HL-60 (cell line): ENCODE measurements around the gene PECR.

ENCODE experiments used
- DNase-seq, 2 experiments: peaks; one replicate each; pipeline ENCODE4 v3.0.0-alpha.2; 2010 to 2020; ENCODE audit warnings: low read depth in 1 of 2, low spot score in 1 of 2
- H3K27ac ChIP-seq: fragments of 250-450 bp; sonication (Bioruptor Pico); replicated peaks from 2 replicates; pipeline ENCODE4 v1.5.1; 2020; ENCODE audit warnings: mild to moderate bottlenecking, moderate library complexity
- H3K27me3 ChIP-seq: fragments of 250-450 bp; sonication (Bioruptor Pico); 2 replicates; pipeline ENCODE4 v1.5.1; 2021; ENCODE audit warnings: mild to moderate bottlenecking, moderate library complexity; ENCODE audit not compliant: insufficient read depth, poor library complexity, severe bottlenecking
- H3K4me3 ChIP-seq: replicated peaks from 2 replicates; pipeline ENCODE4 v1.5.1; 2011; ENCODE audit warnings: mild to moderate bottlenecking, control low read depth, low read length; ENCODE audit not compliant: insufficient read depth
- CTCF ChIP-seq: IDR thresholded peaks from one replicate; pipeline ENCODE4 v1.5.1; 2011; ENCODE audit warnings: low read length, control low read depth, inconsistent platforms; ENCODE audit not compliant: insufficient read depth
- GABPA ChIP-seq: IDR thresholded peaks from 2 replicates; pipeline ENCODE4 v1.6.1; 2012; ENCODE audit warnings: low read depth
- POLR2AphosphoS5 ChIP-seq: IDR thresholded peaks from 2 replicates; pipeline ENCODE4 v1.6.1; 2012; ENCODE audit warnings: low read depth
- REST ChIP-seq: IDR thresholded peaks from 2 replicates; pipeline ENCODE4 v1.6.1; 2012; ENCODE audit warnings: low read depth; ENCODE audit not compliant: insufficient replicate concordance
- SPI1 ChIP-seq: IDR thresholded peaks from 2 replicates; pipeline ENCODE4 v1.6.1; 2012; ENCODE audit warnings: low read depth, mild to moderate bottlenecking, borderline replicate concordance

PECR gene

GRCh38 chr2:216029416-216030129 lies 52.0 kb downstream of the PECR start:
- TF ChIP-seq SPI1 (no peak), REST (no peak), CTCF (no peak), GABPA (no peak), POLR2AphosphoS5 (no peak)
- Histone ChIP-seq H3K27me3 (peaks cover 4% of the 10 kb centered on the region), H3K27ac (no peak overlapping the region), H3K4me3 (no peak overlapping the region)
- no peak for DNase-seq

- peaks cover 2% of the 10 kb centered on the region for H3K27me3 ChIP-seq
- no peak for TF ChIP-seq SPI1
- no peak for TF ChIP-seq GABPA
- TF ChIP-seq REST = no peak
- no peak for TF ChIP-seq CTCF
- no peak for TF ChIP-seq POLR2AphosphoS5
- no peak for DNase-seq
- H3K4me3 ChIP-seq = no peak overlapping the region
- no peak overlapping the region for H3K27ac ChIP-seq
Observed at GRCh38 chr2:216024779-216025336, 56.8 kb downstream of the PECR start.

- Histone ChIP-seq H3K27me3 (peaks cover 2% of the 10 kb centered on the region), H3K27ac (no peak overlapping the region), H3K4me3 (no peak overlapping the region)
- peak; percentile 1 to 32 for DNase-seq
- TF ChIP-seq CTCF = peak; percentile 70
- no peak for TF ChIP-seq REST
Observed at GRCh38 chr2:216023055-216023648, 58.5 kb downstream of the PECR start.
